SIG-M5 treated with dmso at 0.1 percent for 504 hours (cell line): ENCODE measurements around the gene PRR7.

Experiments used
- DNase-seq: peaks from one replicate; lab custom pipeline; 2025; ENCODE audit not compliant: unreplicated experiment; lab: John Stamatoyannopoulos, UW

Gene PRR7

GRCh38 chr5:177423671-177424070 is 22.9 kb upstream of the PRR7 start:
- DNase-seq: no peak

- no peak for DNase-seq
Measured at GRCh38 chr5:177425196-177425800, 21.3 kb upstream of the PRR7 start.

- DNase-seq: peak; percentile 100
Measured at GRCh38 chr5:177425801-177426565, 20.6 kb upstream of the PRR7 start.

GRCh38 chr5:177426566-177427210 is 19.9 kb upstream of the PRR7 start, which contains the start of gene GRK6:
TSS of gene GRK6 (plus strand) at chr5:177426676. CDS start at chr5:177426846, 170 bp downstream.
- peak; percentile 53 for DNase-seq

- DNase-seq: peak; percentile 40
Measured at GRCh38 chr5:177427211-177427822, 19.3 kb upstream of the PRR7 start.

- peak; percentile 65 for DNase-seq
Measured at GRCh38 chr5:177427919-177428573, 18.6 kb upstream of the PRR7 start.

GRCh38 chr5:177428574-177429217 is 17.9 kb upstream of the PRR7 start:
- DNase-seq: peak; percentile 34

- DNase-seq: peak; percentile 99
Measured at GRCh38 chr5:177429248-177430040, 17.2 kb upstream of the PRR7 start.

GRCh38 chr5:177430140-177430951 is 16.3 kb upstream of the PRR7 start:
- DNase-seq: no peak

GRCh38 chr5:177430972-177431316 is 15.7 kb upstream of the PRR7 start:
- DNase-seq: no peak

GRCh38 chr5:177431317-177432142 is 15.1 kb upstream of the PRR7 start:
- DNase-seq: peak; percentile 36

GRCh38 chr5:177432143-177432838 is 14.3 kb upstream of the PRR7 start:
- DNase-seq: no peak

GRCh38 chr5:177432839-177433657 is 13.6 kb upstream of the PRR7 start:
- no peak for DNase-seq

GRCh38 chr5:177433658-177434217 is 12.9 kb upstream of the PRR7 start:
- no peak for DNase-seq

GRCh38 chr5:177434437-177434836 is 12.2 kb upstream of the PRR7 start:
- no peak for DNase-seq

GRCh38 chr5:177434942-177435738 is 11.5 kb upstream of the PRR7 start:
- no peak for DNase-seq
